ENCODE measurements around the gene RANGAP1.

DNA sequence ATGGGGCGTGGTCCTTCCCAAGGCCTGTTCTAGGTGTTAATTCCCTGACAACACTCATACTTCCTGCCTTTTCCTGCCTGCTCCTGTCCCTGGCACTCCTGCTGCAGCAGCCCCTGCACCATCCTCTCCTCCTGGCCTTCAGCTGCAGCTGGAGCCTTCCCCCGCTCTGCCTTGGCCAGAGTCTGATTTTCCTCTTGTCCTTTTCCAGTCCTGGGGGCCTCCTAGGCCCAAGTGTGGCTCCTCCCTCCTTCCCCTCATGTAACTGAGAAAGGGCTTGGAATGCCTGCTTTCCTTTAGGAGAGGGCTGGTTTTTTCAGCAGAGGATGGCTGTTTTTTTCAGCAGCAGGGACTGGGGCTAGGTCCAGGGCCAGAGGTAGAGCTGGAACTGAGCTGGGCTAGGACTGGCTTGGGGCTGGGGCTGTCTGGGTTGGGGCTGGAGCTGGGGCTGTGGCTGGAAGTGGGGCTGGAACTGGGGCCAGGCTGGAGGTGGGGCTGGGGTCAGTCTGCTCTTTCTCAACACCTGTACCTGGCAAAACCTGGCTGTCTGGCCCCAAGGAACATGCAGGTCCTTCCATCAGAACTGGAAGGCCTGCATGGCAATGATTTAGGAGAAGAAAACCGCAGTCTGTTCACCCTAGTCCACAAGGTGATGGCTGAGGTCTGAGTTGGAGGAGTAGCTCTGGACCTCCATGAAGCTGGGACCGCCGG is 39.0 kb upstream of the RANGAP1 start:
- no peak for TF ChIP-seq CTCF (conservative IDR thresholded peaks at IDR 0.05; ENCODE audit: low read length)
- no peak for TF ChIP-seq EZH2phosphoT487 (IDR thresholded peaks at IDR 0.05; ENCODE audit: borderline replicate concordance)
